Panc1 (cell line): ENCODE measurements around the gene USP49. TPM values are rescaled to one million over a fixed set of nuclear protein-coding genes. Genes with fewer than 3 reads are reported as not detected.

Source experiments
- ATAC-seq: fragments of 200-7000 bp; cut with Tn5 transposase; 2 replicates; pipeline ENCODE4 v1.9.1; 2020; ENCODE audit warnings: mild to moderate bottlenecking, moderate library complexity
- BruUV-seq: library from RNA; stranded (reverse); fragments of 400-500 nt; replicated peaks from 2 replicates; lab custom pipeline; 2021; lab: Mats Ljungman, UMichigan
- CTCF ChIA-PET: fragments of 300-600 bp; sonication (Branson Sonifier 250); formaldehyde crosslinking; loops from one replicate; lab custom pipeline; 2022; ENCODE audit warnings: antibody characterized with exemption; lab: Charles Lee
- POLR2A ChIA-PET: fragments of 300-600 bp; sonication (Branson Sonifier 250); formaldehyde crosslinking; loops from one replicate; lab custom pipeline; 2022; ENCODE audit warnings: antibody characterized with exemption; lab: Charles Lee
- DNase-seq: peaks from one replicate; pipeline ENCODE4 v3.0.0-alpha.2; 2010; ENCODE audit warnings: low read depth, low spot score
- H3K27ac ChIP-seq: 2 replicates; pipeline ENCODE4 v1.5.1; 2011; ENCODE audit warnings: mild to moderate bottlenecking, low read length, inconsistent platforms
- H3K27me3 ChIP-seq: fragments of 200-500 bp; sonication (Bioruptor generic); 2 replicates; pipeline ENCODE4 v1.6.0; 2014; ENCODE audit warnings: low read length, inconsistent platforms; ENCODE audit not compliant: control insufficient read depth, insufficient read depth
- H3K36me3 ChIP-seq: fragments of 200-500 bp; sonication (Bioruptor generic); 2 replicates; pipeline ENCODE4 v1.5.1; 2014; ENCODE audit warnings: inconsistent platforms, mild to moderate bottlenecking, low read length, moderate library complexity; ENCODE audit not compliant: control insufficient read depth, insufficient read depth
- H3K4me1 ChIP-seq: 2 replicates; pipeline ENCODE4 v1.5.1; 2011; ENCODE audit warnings: inconsistent platforms, mild to moderate bottlenecking, low read length, moderate library complexity; ENCODE audit not compliant: control insufficient read depth, insufficient read depth
- H3K4me3 ChIP-seq, 2 experiments: 2 replicates each; pipeline ENCODE4 v1.5.1; 2011 to 2012; ENCODE audit warnings: low read depth in 2 of 2, low read length in 2 of 2, mild to moderate bottlenecking in 2 of 2, inconsistent platforms in 1 of 2, moderate library complexity in 1 of 2
- H3K9me3 ChIP-seq: fragments of 200-500 bp; sonication (Bioruptor generic); 2 replicates; pipeline ENCODE4 v1.5.1; 2014; ENCODE audit warnings: low read depth, mild to moderate bottlenecking, inconsistent platforms, low read length, moderate library complexity; ENCODE audit not compliant: control insufficient read depth, insufficient read depth
- CTCF ChIP-seq: fragments of 450-650 bp; IDR thresholded peaks from 2 replicates; pipeline ENCODE4 v1.5.1; 2017; ENCODE audit warnings: mild to moderate bottlenecking
- POLR2AphosphoS5 ChIP-seq: IDR thresholded peaks from 2 replicates; pipeline ENCODE4 v1.6.1; 2012; ENCODE audit warnings: mild to moderate bottlenecking, low read depth, low read length, moderate library complexity
- SIN3A ChIP-seq: IDR thresholded peaks from 2 replicates; pipeline ENCODE4 v1.6.1; 2012; ENCODE audit warnings: low read depth, mild to moderate bottlenecking, low read length, moderate library complexity, borderline replicate concordance; ENCODE audit not compliant: insufficient read depth
- TCF7L2 ChIP-seq: IDR thresholded peaks from 2 replicates; pipeline ENCODE4 v1.6.1; 2011; ENCODE audit warnings: mild to moderate bottlenecking, low read depth, low read length, inconsistent platforms
- in situ Hi-C: cut with HindIII; loops from 2 replicates; pipeline ENCODE4 v1.10.0; 2016; ENCODE audit warnings: low sequenced_read_pairs, low pct_unique_long_range_greater_than_20kb
- intact Hi-C: fragments of 100-400 bp; cut with micrococcal nuclease; formaldehyde crosslinking; loops from one replicate; pipeline ENCODE4 v1.10.0; 2022; ENCODE audit not compliant: unreplicated experiment
- total RNA-seq: library from RNA; stranded (reverse); gene quantifications from one replicate; pipeline ENCODE4 v1.2.1, GENCODE V29; 2021; ENCODE audit not compliant: unreplicated experiment
- TF ChIP-seq, protein P1 (sequence below), 2 experiments: IDR thresholded peaks; 2 replicates each; pipeline ENCODE4 v1.6.1; 2011 to 2012; ENCODE audit warnings: low read depth in 2 of 2, control low read depth in 1 of 2, low read length in 1 of 2, mild to moderate bottlenecking in 1 of 2, moderate library complexity in 1 of 2; ENCODE audit not compliant: insufficient read depth in 1 of 2

USP49 gene
- total RNA-seq, 1 experiment from 2014 or later: 5.4 TPM

- Histone ChIP-seq H3K27ac (no peak overlapping the region), H3K4me1 (no peaks in the 10 kb centered on the region), H3K4me3 (no peak overlapping the region), H3K36me3 (no peaks in the 10 kb centered on the region), H3K27me3 (no peaks in the 10 kb centered on the region), H3K9me3 (no peaks in the 10 kb centered on the region)
- BruUV-seq: no TSS peak
- CTCF ChIA-PET: no interaction called here
- TF ChIP-seq POLR2AphosphoS5 (no peak), CTCF (no peak), TCF7L2 (no peak), SIN3A (no peak)
- TF ChIP-seq, protein P1, sequence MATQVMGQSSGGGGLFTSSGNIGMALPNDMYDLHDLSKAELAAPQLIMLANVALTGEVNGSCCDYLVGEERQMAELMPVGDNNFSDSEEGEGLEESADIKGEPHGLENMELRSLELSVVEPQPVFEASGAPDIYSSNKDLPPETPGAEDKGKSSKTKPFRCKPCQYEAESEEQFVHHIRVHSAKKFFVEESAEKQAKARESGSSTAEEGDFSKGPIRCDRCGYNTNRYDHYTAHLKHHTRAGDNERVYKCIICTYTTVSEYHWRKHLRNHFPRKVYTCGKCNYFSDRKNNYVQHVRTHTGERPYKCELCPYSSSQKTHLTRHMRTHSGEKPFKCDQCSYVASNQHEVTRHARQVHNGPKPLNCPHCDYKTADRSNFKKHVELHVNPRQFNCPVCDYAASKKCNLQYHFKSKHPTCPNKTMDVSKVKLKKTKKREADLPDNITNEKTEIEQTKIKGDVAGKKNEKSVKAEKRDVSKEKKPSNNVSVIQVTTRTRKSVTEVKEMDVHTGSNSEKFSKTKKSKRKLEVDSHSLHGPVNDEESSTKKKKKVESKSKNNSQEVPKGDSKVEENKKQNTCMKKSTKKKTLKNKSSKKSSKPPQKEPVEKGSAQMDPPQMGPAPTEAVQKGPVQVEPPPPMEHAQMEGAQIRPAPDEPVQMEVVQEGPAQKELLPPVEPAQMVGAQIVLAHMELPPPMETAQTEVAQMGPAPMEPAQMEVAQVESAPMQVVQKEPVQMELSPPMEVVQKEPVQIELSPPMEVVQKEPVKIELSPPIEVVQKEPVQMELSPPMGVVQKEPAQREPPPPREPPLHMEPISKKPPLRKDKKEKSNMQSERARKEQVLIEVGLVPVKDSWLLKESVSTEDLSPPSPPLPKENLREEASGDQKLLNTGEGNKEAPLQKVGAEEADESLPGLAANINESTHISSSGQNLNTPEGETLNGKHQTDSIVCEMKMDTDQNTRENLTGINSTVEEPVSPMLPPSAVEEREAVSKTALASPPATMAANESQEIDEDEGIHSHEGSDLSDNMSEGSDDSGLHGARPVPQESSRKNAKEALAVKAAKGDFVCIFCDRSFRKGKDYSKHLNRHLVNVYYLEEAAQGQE (IDR thresholded peaks at IDR 0.05; ENCODE audit: insufficient read depth in 1 of 2, low read depth in 2 of 2, low read length in 1 of 2): no peak
- intact Hi-C loops (no loop called here), in situ Hi-C loops (no loop called here)
- ATAC-seq: no peak
- POLR2A ChIA-PET: no interaction called here
- DNase-seq: no peak
Measured at GRCh38 chr6:41836660-41837052, 58.5 kb downstream of the USP49 start.

DNA sequence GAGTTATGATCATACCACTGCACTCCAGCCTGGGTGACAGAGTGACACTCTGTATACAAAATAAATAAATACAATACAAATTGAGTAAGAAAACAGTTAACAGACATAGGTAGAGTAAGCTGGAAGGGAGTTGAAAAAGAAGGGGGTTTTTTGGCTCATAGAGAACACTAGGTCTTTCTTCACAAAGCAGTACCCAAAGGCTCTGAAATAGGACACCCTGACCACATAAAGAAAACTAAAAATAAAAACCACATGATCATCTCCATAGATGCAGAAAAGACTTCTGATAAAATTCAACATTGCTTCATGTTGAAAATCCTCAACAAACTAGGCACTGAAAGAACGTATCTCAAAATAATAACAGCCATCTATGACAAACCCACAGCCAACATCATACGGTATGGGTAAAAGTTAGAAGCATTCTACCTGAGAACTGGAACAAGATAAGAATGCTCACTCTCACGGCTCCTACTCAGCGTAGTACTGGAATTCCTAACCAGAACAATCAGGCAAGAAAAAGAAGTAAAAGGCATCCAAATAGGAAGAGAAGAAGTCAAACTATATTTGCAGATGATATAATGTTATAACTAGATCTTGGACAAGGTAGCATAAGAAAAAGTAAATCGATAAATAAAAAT is 59.0 kb downstream of the USP49 start:
- intact Hi-C loops: no loop called here
- ATAC-seq: no peak
- Histone ChIP-seq H3K36me3 (no peaks in the 10 kb centered on the region), H3K4me1 (no peaks in the 10 kb centered on the region), H3K4me3 (no peak overlapping the region), H3K9me3 (no peaks in the 10 kb centered on the region), H3K27ac (no peak overlapping the region), H3K27me3 (no peaks in the 10 kb centered on the region)
- ChIA-PET POLR2A (no interaction called here), CTCF (interaction anchor here (0.6 kb wide), 1 partner anchor 47 kb away, joined by 10 read pairs; no protein-coding TSS in a partner anchor)
- no peak for DNase-seq
- no TSS peak for BruUV-seq
- in situ Hi-C loops: no loop called here
- no peak for TF ChIP-seq CTCF
- TF ChIP-seq POLR2AphosphoS5: no peak
- TF ChIP-seq SIN3A: no peak
- TF ChIP-seq, protein P1 (IDR thresholded peaks at IDR 0.05; ENCODE audit: insufficient read depth in 1 of 2, low read depth in 2 of 2, low read length in 1 of 2): no peak
- no peak for TF ChIP-seq TCF7L2
